GM12874 (cell line): ENCODE data around the gene DUSP18.

Experiments
- TF ChIP-seq, protein P1 (sequence below): IDR thresholded peaks from 2 replicates; pipeline ENCODE4 v1.5.1; 2011; ENCODE audit warnings: low read depth, mild to moderate bottlenecking, control low read depth, low read length, moderate library complexity; ENCODE audit not compliant: insufficient read depth

DUSP18 gene

DNA sequence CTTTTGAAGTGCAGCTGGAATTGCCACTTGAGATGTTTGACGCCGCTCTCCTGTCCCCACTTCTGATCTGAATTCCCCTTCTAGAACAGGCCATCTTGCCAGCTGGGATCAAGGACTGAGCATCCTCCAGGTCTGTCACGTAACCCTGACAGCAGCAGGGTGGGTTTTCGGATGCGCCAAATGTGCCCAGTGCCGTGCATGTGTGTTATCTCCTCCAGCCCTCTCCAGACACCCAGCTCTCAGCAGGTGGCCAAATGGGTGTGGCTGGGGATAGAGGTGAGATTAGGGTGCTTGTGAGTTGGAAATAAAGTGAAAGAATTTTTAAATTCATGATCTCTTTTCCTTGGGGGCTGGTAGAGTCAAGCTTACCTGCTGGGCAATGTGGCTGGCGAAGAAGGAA is 30.3 kb upstream of the DUSP18 start:
- TF ChIP-seq, protein P1, sequence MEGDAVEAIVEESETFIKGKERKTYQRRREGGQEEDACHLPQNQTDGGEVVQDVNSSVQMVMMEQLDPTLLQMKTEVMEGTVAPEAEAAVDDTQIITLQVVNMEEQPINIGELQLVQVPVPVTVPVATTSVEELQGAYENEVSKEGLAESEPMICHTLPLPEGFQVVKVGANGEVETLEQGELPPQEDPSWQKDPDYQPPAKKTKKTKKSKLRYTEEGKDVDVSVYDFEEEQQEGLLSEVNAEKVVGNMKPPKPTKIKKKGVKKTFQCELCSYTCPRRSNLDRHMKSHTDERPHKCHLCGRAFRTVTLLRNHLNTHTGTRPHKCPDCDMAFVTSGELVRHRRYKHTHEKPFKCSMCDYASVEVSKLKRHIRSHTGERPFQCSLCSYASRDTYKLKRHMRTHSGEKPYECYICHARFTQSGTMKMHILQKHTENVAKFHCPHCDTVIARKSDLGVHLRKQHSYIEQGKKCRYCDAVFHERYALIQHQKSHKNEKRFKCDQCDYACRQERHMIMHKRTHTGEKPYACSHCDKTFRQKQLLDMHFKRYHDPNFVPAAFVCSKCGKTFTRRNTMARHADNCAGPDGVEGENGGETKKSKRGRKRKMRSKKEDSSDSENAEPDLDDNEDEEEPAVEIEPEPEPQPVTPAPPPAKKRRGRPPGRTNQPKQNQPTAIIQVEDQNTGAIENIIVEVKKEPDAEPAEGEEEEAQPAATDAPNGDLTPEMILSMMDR = no peak

DNA sequence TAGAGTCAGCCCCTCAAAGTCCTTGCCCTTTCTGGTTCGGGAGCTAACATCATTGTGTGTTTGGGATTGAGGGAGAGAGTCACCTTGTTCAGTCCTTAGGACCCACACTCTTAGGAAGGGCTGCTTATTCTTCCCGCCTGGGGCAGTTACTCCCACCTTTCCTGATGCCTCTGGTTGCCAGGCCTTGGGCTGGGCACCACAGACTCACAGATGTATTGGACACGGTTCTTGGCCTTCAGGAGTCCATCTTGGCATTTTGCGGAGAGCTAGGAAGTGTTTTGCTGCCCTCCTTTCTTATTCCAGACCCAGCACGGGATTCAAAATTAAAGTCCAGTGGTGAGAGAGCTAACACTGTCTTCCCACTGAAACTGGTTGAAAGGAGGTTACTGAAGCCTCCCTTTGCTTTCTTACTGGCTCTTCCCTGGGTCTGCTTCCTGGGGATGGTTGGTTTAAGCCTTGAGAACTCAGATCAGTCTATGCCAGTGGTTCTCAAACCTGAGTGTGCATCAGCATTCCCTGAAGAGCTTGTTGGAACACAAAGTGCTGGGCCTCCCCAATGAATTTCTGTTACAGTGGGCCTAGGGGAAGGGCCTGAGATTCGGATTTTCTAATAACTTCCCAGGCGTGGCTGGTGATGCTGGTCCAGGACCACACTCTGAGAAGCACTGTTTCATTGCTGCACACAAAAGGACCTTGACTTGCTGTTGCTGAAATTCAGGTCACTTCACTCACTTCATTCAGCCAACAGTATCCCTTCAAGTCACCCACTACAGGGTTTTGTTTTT is 28.4 kb upstream of the DUSP18 start:
- TF ChIP-seq, protein P1 = no peak

DNA sequence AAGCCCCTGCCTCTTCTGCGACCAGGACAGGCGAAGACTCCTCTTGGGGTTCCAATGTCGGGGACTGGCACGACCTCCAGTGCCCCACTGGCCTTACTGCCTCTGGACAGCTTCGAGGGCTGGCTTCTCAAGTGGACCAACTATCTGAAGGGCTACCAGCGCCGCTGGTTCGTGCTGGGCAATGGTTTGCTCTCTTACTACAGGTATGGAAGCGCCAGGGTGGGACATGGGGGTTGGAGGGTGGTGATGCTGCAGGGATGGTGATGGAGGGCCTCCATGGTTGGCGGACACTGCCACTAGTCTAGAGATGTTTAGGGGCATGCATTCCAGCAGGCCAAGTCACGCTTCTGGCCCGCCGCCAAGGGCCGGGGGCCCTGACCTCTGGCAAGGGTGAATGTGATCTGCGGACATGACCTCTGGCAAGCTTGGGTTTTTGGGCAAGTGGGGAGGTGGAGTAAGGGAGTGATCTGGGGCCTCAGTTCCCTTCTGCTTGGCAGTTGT is 27.7 kb upstream of the DUSP18 start:
- TF ChIP-seq, protein P1 = no peak

DNA sequence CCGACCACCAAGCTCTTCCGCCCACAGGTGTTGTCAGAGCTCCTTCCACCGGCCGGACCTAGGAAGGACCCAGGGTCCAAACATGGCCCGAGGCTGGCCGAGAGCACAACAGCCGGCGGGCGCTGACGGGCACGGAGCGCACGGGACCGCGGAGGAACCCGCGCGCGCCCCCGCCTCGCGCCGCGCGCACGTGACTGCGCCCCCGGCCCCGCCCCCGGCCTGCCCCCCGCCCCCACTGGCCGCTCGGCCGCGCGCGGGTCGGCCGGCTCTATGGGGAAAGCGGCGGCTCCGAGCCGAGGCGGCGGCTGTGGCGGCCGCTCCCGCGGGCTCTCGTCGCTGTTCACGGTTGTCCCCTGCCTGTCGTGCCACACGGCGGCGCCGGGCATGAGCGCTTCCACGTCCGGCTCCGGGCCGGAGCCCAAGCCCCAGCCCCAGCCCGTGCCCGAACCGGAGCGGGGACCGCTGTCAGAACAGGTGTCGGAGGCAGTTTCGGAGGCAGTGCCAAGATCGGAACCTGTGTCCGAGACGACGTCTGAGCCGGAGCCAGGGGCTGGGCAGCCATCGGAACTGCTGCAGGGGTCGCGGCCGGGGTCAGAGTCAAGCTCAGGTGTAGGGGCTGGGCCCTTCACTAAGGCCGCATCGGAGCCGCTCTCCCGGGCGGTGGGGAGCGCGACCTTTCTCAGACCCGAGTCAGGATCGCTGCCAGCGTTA is 27.1 kb upstream of the DUSP18 start, which contains the start of gene OSBP2:
TSS of gene OSBP2 (plus strand) at position 235 of the 711 bp plus-strand sequence. CDS start at position 271, 36 bp downstream.
- TF ChIP-seq, protein P1 = no peak

DNA sequence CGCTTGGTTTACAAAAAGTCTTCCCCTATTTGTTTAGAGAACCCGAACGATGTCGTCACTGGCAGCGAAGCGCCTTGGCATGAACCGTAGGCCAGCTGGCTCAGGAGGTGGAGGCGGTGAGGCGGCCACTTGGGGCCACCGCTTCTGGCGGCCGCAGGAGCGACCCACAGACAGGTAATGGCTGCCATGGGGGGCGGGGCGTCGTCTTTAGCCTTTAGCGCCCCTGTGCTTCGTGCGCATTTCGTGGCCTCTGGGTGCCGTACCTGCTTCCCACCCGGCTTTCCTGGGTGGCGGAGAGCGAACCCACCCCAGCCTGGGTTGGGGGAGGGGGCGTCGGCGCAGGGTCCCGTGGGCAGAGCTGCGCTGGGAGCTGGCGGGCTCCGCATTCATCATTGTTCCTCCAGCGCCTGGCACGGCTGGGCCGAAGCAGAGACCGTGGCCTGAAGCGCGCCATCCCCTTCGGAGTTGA is 26.5 kb upstream of the DUSP18 start:
- TF ChIP-seq, protein P1 = no peak

DNA sequence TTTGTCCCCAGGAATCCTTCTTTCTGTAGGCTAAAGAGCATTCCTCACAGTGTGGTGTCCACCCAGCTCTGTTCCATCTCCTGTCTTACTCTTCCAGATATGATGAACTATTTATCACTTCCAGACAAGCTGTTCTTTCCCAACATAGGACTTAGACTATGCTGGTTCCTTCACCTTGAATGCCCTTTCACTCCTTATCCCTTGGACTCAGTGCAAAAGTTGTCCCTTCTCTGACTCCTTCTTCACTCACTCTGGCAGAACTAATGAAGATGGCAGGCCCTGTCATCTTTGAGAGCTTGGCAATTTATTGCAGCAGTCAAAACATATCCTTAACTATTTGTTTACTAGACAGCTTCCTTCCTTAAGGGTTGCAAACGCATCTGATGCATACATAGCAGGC is 23.5 kb upstream of the DUSP18 start:
- TF ChIP-seq, protein P1 = no peak

DNA sequence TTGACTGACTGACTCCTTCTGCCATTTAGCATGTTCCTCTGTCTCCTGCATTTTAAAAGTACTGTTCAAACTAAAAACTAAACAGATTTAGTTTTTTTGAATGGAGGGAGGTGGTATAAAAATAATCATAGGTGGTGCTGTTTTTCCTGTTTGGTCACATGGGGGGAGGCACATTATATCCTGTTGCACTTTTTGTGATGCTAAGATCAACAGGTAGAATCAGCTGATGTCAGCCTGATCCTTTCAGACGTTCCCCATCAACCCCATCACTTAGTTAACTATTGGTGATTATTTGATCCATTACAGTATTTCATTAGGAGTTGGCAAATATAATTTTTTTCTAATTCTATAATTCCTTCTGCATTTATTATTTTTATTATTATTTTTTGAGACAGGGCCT is 21.9 kb upstream of the DUSP18 start:
- TF ChIP-seq, protein P1 = no peak
